Uterus (tissue), 4 donors: Measurements from ENCODE around the gene MTG1. TPM values are rescaled to one million over a fixed set of nuclear protein-coding genes. Genes with fewer than 3 reads are reported as not detected.
"Not testable (repeated sequence)": the region's sequence is repeated elsewhere in the genome, so short reads cannot be mapped to it uniquely, and the experiment has no call there.

Source experiments
- DNase-seq, 2 donors: peaks; one replicate each; pipeline ENCODE4 v3.0.0-alpha.2; 2019 to 2020
- H3K27ac ChIP-seq, 2 donors: fragments of 200-600 bp; sonication (generic); 1 replicate in 1 of 2; 2 replicates in 1 of 2; pipeline ENCODE4 v1.5.1; 2016 to 2018
- H3K27me3 ChIP-seq, 2 donors: fragments of 200-600 bp; sonication (generic); one replicate each; pipeline ENCODE4 v1.5.1; 2018 to 2019; ENCODE audit warnings: control low read depth in 1 of 2
- H3K36me3 ChIP-seq, 2 donors: fragments of 200-600 bp; sonication (generic); one replicate each; pipeline ENCODE4 v1.5.1; 2019; ENCODE audit warnings: control low read depth in 1 of 2
- H3K4me1 ChIP-seq, 2 donors: fragments of 200-600 bp; sonication (generic); one replicate each; pipeline ENCODE4 v1.5.1; 2018 to 2019; ENCODE audit warnings: control low read depth in 1 of 2
- H3K4me3 ChIP-seq, 2 donors: fragments of 200-600 bp; sonication (generic); 1 replicate in 1 of 2; 2 replicates in 1 of 2; pipeline ENCODE4 v1.5.1; 2018 to 2019; ENCODE audit warnings: mild to moderate bottlenecking in 1 of 2
- H3K9me3 ChIP-seq, 2 donors: fragments of 200-600 bp; sonication (generic); one replicate each; pipeline ENCODE4 v1.5.1; 2019; ENCODE audit warnings: control low read depth in 1 of 2
- POLR2A ChIP-seq, 2 donors: fragments of 450-650 bp; IDR thresholded peaks; one replicate each; pipeline ENCODE4 v1.6.1; 2016; ENCODE audit warnings: antibody characterized with exemption in 2 of 2, mild to moderate bottlenecking in 1 of 2, moderate library complexity in 1 of 2
- intact Hi-C: fragments of 100-400 bp; cut with DNase I; formaldehyde crosslinking; loops from one replicate; pipeline ENCODE4 v1.15.1; 2023; ENCODE audit warnings: low total_unique reads
- total RNA-seq, 4 donors: library from RNA; depleted of rRNA in 3 of 4; stranded (reverse); fragments of >200 nt in 3 of 4; gene quantifications; one replicate each; pipeline versions ENCODE4 v1.1.0 to v1.2.4, GENCODE V29; 2014 to 2023
- TF ChIP-seq, protein P1 (sequence below), 4 experiments: fragments of 200-600 bp in 2 of 4; fragments of 450-650 bp in 2 of 4; sonication (generic) in 2 of 4; IDR thresholded peaks; one replicate each; pipeline ENCODE4 v1.5.1; 2016 to 2019; ENCODE audit warnings: antibody characterized with exemption in 4 of 4, mild to moderate bottlenecking in 2 of 4, moderate library complexity in 1 of 4
- donor health status: DM: yes; HTN: yes; CAD: no.

The MTG1 gene
- total RNA-seq, 4 donors from 2014 or later = 14.6 to 50.1 (median 32.6) TPM

DNA sequence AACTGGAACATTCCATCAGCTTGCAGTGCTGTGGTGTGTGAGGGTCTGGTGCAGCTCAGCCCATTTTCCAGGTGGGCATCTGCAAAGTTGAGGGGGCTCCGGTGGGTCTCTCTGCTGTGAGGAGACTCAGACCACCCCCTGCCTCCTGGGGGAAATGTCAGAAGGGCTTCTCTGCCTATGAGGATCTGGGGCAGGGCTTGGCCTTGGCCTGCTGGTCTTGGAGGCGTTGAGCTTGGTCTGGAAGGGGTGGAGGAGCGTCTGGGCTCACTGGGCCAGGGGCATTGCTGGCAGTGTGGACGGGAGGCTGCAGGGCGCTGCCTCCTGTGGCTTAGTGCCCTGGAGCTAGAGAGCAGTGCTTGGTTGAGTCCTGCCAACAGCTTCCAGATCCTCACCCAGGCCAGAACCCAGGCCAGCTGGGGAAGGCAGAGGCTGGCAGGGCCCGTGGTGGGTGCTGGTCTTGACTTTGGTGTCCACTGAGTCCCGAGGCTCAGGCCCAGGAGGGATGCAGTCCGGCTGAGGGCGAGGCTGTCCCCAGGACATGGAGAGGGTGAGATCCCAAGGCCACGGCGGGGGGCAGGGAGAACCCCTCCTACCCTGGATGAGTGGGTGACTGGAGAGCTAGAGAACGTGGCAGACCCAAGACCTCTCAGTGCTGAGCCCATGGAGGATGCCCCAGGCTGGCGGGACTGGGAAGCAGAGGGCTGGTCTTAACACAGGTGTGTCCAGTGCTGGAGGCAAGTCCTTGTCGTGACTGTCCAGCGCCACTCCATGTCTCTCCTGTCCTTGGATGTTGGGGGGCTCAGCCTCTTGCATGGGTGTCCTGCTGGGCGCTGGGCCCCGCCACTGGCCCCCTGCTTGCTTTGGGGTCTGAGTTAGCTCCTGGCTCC, 27.6 kb downstream of the MTG1 start:
- intact Hi-C loops = no loop called here

DNA sequence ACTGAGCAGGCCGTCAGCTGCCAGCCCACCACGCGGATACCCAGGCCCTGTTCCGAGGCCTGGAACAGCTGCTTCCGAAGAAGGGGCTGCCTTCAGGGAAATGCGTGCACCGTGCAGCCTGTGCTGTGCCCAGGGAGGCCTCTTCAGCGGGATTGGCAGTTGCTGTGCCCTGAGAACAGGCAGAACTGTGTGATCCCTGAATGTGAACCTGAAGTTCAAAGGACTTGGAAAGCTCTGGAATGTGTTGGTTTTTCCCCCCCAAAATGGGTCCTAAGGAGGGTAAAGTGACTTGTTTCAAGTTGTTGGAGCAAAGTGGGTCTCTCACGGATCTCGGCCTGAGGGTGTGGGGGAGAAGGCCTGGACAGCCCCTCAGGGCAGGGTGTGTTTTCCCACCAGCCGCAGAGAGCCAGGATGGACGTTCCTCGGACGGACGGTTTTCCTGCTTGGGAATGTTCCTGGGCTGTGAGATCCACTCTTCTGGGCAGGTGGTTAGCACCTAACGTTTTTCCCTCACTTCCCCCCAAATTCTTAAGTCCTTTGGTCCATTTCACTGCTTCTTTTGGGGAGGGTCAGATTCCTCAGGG, 28.4 kb downstream of the MTG1 start:
- TF ChIP-seq POLR2A (IDR thresholded peaks at IDR 0.05) = no peak
- TF ChIP-seq, protein P1, sequence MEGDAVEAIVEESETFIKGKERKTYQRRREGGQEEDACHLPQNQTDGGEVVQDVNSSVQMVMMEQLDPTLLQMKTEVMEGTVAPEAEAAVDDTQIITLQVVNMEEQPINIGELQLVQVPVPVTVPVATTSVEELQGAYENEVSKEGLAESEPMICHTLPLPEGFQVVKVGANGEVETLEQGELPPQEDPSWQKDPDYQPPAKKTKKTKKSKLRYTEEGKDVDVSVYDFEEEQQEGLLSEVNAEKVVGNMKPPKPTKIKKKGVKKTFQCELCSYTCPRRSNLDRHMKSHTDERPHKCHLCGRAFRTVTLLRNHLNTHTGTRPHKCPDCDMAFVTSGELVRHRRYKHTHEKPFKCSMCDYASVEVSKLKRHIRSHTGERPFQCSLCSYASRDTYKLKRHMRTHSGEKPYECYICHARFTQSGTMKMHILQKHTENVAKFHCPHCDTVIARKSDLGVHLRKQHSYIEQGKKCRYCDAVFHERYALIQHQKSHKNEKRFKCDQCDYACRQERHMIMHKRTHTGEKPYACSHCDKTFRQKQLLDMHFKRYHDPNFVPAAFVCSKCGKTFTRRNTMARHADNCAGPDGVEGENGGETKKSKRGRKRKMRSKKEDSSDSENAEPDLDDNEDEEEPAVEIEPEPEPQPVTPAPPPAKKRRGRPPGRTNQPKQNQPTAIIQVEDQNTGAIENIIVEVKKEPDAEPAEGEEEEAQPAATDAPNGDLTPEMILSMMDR (IDR thresholded peaks at IDR 0.05) = no peak
- DNase-seq = no peak
- Histone ChIP-seq H3K4me1 (peaks cover 0 to 3% of the 10 kb centered on the region in 2 donors), H3K4me3 (no peak overlapping the region), H3K36me3 (no peaks in the 10 kb centered on the region), H3K9me3 (no peaks in the 10 kb centered on the region), H3K27me3 (no peaks in the 10 kb centered on the region), H3K27ac (no peak overlapping the region)
- intact Hi-C loops = no loop called here

More for the DNA sequence above, 27.6 kb downstream of the MTG1 start:
- Histone ChIP-seq H3K4me1 (peaks cover 0 to 3% of the 10 kb centered on the region in 2 donors), H3K27ac (no peak overlapping the region), H3K27me3 (no peaks in the 10 kb centered on the region), H3K9me3 (no peaks in the 10 kb centered on the region), H3K36me3 (no peaks in the 10 kb centered on the region), H3K4me3 (no peak overlapping the region)
- DNase-seq = no peak
- TF ChIP-seq, protein P1 (IDR thresholded peaks at IDR 0.05) = no peak
- TF ChIP-seq POLR2A (IDR thresholded peaks at IDR 0.05) = no peak

DNA sequence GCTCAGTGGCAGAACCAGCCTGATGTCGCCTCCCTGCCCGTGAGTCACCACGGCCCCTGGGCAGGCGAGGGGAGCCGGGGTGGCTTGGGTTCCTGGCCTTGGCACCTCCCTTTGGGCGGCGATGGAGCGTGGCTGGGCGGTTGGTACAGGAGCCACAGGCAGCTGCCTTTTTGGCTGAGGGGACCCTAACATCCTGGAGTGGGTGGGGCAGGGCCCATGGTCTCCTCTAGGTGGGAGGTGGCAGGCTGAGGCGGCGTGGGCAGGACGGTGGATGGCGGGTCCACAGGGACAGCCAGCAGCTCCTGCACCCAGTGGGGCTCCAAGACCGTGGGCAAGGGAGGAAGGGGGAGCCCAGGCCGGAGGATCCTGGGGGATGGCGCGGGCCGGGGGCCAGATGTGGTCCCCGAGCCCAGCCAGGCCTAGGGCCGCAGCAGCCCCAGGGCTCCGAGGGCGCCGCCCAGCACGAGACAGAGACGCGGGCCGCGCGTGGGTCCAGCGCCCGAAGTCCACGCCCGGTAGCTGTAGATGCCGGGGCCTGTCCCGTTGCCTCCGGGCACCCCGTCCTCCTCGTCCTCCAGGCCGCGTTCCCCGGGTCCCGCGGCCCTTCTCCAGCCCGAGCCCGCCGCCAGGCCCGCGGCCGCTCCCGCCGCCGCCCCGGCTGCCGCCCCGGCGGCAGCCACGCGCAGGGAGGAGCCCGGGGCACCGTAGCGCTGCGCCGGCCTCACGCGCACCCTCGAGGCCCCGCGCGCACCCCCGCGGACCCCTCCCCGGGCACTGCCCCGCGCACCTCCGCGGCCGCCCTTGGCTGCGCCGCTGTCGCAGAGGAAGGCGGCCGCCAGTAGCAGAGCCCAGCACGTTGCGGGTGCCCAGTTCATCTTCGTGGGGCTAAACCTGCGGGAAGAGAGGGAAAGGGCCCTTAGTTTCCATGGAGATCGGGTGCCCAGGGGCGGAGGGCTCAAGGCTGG, 29.1 kb downstream of the MTG1 start:
- no peak for DNase-seq
- no peaks in the 10 kb centered on the region for H3K9me3 ChIP-seq
- no peak overlapping the region for H3K4me3 ChIP-seq
- H3K27me3 ChIP-seq = no peaks in the 10 kb centered on the region
- H3K36me3 ChIP-seq = no peaks in the 10 kb centered on the region
- H3K4me1 ChIP-seq = peaks cover 0 to 3% of the 10 kb centered on the region in 2 donors
- TF ChIP-seq POLR2A (IDR thresholded peaks at IDR 0.05) = no peak
- TF ChIP-seq, protein P1 (IDR thresholded peaks at IDR 0.05) = no peak
- H3K27ac ChIP-seq = no peak overlapping the region
- intact Hi-C loops = no loop called here

DNA sequence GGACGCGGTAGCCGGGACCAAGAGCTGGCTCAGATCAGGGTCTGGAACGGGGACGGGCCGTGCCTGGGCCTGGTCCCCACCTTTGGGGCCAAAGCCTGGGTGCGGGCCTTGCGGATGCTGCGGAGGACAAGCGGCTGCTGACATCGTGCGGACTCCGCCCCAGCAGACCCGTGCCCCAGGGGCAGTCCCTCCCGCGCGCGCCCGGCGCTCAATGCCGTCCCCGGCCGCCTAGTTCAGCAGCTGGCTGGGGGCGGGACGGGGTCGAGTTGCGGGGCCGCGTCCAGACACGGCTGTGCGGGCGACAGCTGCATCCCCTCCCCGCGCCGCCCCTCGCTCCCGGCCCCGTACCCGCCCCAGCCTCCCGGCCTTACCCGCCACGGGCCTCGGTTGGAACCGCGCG, 30.1 kb downstream of the MTG1 start:
- H3K27ac ChIP-seq, H3K27me3 ChIP-seq, intact Hi-C loops, DNase-seq, H3K4me1 ChIP-seq, H3K36me3 ChIP-seq, H3K4me3 ChIP-seq, H3K9me3 ChIP-seq: not testable (repeated sequence)

DNA sequence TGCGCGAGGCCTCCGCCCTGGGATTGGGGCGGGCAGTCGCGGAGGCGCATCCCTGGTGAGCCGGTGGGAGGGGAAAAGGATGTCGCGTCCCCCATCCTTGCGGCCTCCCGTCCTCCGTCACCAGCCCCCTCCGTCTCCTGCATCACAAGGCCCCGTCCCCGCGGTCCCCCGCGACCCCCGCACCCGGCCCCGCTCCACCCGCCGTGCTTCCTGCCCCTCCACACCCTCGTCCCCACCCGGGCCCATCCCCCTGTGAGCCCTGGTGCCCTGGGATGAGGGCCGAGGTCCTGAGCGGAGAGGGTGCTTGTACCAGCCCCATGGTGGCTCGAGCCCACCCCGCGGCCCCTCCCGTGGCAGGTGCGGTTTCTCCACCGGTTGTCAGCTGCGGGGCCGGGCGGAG, 30.6 kb downstream of the MTG1 start, which contains the start of gene SPRN:
TSS of gene SPRN (minus strand) at position 25 of the 400 bp plus-strand sequence. CDS start 944 bp downstream, outside the sequence.
- DNase-seq, intact Hi-C loops, H3K36me3 ChIP-seq, H3K4me1 ChIP-seq, H3K27me3 ChIP-seq, H3K4me3 ChIP-seq, H3K27ac ChIP-seq, H3K9me3 ChIP-seq: not testable (repeated sequence)

DNA sequence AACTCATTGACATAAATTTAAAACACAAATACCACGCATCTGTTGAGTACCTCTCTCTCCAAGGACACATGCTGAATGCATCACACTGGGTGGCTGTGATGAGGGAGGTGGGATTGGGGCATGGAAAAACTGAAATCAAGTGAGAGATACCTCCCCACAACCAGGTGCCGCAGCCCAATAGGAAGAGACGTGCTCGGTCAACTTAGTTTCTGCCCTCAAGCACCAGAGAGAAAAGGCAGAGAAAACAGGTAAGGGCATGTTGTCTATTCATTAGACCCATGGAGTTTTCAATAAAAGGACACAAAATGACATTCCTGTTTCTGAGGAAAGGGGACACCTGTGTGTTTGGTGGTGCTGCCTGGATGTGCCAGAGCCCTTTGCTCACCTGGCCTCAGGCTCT, 35.6 kb downstream of the MTG1 start:
- DNase-seq, H3K27me3 ChIP-seq, H3K4me1 ChIP-seq, H3K27ac ChIP-seq, intact Hi-C loops, H3K4me3 ChIP-seq, H3K36me3 ChIP-seq, H3K9me3 ChIP-seq: not testable (repeated sequence)

DNA sequence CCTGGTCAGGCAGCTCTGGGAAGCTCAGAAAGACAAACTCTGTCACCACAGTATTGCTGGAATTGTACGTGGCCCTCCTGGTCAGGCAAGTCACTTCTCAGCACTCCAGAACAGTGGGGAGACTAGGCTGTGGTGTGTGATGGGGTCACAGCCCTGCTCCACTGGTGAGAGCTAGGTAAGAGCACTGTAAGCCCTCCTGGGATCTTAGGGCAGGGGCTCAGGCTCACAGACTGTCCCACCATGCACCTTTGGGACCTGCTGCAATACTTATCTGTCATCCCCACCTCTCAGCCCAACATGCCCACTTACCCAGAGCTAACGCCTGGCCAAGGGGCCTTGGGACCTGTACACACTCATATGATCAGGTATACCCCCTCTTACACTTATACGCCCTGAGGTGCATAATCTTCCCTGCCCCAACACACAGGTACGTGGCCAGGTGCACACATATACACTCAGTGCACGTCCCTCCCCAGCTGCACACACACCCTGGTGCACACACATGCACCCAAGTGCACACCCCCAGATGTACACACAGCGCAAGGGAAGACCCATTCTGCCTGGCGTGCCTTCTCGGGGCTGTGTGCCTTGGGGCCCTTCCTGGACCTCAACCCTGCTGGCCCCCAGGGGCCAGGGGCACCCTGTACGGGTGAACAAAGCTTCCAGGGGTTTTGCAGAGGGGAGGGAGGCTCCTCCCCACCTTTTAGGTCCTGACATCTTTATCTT, 38.1 kb downstream of the MTG1 start:
- not testable (repeated sequence) for H3K27me3 ChIP-seq

DNA sequence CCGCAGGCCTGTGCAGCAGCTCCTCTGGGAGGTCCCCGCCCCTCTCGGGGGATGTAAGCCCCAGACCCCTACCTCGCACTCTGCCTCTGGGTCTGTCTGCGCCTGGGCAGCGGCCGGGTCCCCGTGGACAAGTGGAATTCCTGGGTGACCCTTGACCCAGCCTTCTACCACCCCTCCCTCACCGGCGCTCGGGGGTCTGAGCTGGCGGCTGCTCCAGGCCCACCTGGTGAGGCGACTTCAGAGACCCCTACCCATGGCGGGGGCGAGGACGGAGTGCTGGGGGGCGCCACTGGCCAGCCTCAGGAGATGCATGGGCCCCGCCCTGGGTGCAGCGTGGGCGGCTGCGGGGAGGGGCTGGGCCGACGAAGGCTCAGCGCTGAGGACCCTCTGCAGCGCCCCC, 38.8 kb downstream of the MTG1 start:
- H3K27me3 ChIP-seq, H3K4me1 ChIP-seq, H3K27ac ChIP-seq, DNase-seq, H3K36me3 ChIP-seq, H3K4me3 ChIP-seq, H3K9me3 ChIP-seq, intact Hi-C loops: not testable (repeated sequence)

More for the DNA sequence above, 38.1 kb downstream of the MTG1 start:
- intact Hi-C loops, DNase-seq, H3K4me1 ChIP-seq, H3K9me3 ChIP-seq, H3K36me3 ChIP-seq, H3K4me3 ChIP-seq, H3K27ac ChIP-seq: not testable (repeated sequence)
